Measurements from ENCODE around the gene DAB1. TPM values are rescaled to one million over a fixed set of nuclear protein-coding genes. Genes with fewer than 3 reads are reported as not detected.

DAB1 gene
- total RNA-seq, 1 experiment from 2014 or later, result not detected

DNA sequence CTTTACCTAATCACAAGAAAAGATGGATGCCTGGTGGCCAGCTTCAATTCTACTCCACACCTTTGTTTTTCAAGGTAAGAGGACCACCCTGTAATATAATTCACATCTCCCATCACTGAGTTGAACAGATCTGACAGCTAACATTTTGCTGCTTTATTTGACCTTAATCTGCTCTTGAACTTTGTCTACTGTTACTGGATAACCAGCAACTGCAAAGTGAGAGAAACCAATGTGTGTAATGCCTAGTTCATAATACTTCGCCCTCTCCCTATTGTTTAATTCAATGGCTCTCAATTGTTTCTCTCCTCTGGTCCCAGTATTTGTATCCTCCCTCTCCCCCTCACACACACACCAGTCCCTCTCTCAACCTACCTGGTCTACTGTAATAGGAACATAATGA lies 214.4 kb downstream of the DAB1 start:
- Histone ChIP-seq H3K9me3 (ENCODE audit: control insufficient read depth in 1 of 2, insufficient read depth in 1 of 2, low read depth in 1 of 2, low read length in 2 of 2) (no peaks in the 10 kb centered on the region), H2AFZ (ENCODE audit: low read depth, low read length, poor library complexity, severe bottlenecking) (no peak overlapping the region), H3K36me3 (ENCODE audit: control insufficient read depth in 1 of 2, insufficient read depth in 2 of 2, low read length in 2 of 2) (no peaks in the 10 kb centered on the region), H3K4me2 (ENCODE audit: low read length) (no peak overlapping the region), H3K9ac (ENCODE audit: low read length) (no peak overlapping the region), H3K9me2 (ENCODE audit: insufficient read depth) (no peaks in the 10 kb centered on the region), H3K79me2 (ENCODE audit: insufficient read depth, low read length) (no peaks in the 10 kb centered on the region), H3K27ac (ENCODE audit: low read depth, low read length) (no peak overlapping the region), H3K4me1 (ENCODE audit: control insufficient read depth in 1 of 2, insufficient read depth in 2 of 2, low read length in 2 of 2) (no peaks in the 10 kb centered on the region), H3K4me3 (replicated peaks in 1 of 2; ENCODE audit: low read depth in 1 of 2, low read length in 2 of 2) (no peak overlapping the region), H4K20me1 (ENCODE audit: insufficient read depth) (no peaks in the 10 kb centered on the region), H3K27me3 (ENCODE audit: insufficient read depth, low read length) (no peaks in the 10 kb centered on the region)
- BruUV-seq (replicated peaks), result no TSS peak
- ATAC-seq, result no peak
- DNase-seq (ENCODE audit: low read depth, low spot score), result no peak
- ChIA-PET RAD21 (ENCODE audit: low non-redundant PET in 1 of 2, low total read pairs in 2 of 2, uncharacterized antibody in 2 of 2, unreplicated experiment in 2 of 2) (no interaction called here), CTCF (no interaction called here), POLR2A (no interaction called here)
- TF ChIP-seq EGR1 (IDR thresholded peaks at IDR 0.05; ENCODE audit: low read depth), result no peak
- TF ChIP-seq, protein P1, sequence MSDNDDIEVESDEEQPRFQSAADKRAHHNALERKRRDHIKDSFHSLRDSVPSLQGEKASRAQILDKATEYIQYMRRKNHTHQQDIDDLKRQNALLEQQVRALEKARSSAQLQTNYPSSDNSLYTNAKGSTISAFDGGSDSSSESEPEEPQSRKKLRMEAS (IDR thresholded peaks at IDR 0.05), result no peak
- no peak for TF ChIP-seq ZNF274 (IDR thresholded peaks at IDR 0.05; ENCODE audit: low read depth, low read length)
- TF ChIP-seq EZH2 (IDR thresholded peaks at IDR 0.05), result no peak
- TF ChIP-seq CEBPB (IDR thresholded peaks at IDR 0.05; ENCODE audit: low read depth), result no peak
- TF ChIP-seq, protein P2, sequence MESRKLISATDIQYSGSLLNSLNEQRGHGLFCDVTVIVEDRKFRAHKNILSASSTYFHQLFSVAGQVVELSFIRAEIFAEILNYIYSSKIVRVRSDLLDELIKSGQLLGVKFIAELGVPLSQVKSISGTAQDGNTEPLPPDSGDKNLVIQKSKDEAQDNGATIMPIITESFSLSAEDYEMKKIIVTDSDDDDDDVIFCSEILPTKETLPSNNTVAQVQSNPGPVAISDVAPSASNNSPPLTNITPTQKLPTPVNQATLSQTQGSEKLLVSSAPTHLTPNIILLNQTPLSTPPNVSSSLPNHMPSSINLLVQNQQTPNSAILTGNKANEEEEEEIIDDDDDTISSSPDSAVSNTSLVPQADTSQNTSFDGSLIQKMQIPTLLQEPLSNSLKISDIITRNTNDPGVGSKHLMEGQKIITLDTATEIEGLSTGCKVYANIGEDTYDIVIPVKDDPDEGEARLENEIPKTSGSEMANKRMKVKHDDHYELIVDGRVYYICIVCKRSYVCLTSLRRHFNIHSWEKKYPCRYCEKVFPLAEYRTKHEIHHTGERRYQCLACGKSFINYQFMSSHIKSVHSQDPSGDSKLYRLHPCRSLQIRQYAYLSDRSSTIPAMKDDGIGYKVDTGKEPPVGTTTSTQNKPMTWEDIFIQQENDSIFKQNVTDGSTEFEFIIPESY (IDR thresholded peaks at IDR 0.05; ENCODE audit: extremely low read depth, insufficient replicate concordance, low read length), result no peak
- intact Hi-C loops (cut with micrococcal nuclease), result no loop called here

DNA sequence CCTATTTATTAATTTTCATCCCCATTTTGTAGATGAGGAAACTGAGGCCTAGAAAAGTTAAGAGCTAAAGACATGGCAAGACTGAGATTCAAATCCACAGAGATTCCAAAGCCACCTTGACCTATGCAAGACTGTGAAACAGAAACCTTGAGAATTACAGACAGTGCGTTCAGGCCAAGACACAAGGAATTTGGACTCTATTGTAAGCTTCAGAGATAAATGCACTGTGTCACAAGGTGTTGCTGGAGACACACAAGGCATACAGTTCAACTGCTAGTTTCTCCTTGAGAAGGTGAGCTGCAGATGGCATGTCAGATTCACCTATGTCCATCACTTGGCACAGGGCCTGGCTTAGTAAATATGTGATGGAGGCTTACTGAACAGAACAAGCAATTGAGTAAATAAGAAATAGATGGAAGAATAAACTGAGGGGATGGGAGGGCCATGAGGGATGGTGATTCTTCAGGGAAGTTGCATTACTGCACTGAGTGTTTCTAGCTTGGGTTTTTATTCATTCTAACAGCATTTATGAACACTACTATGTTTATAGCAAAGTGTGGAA lies 215.0 kb downstream of the DAB1 start:
- DNase-seq (ENCODE audit: low read depth, low spot score) (no peak), ATAC-seq (no peak)
- Histone ChIP-seq H4K20me1 (ENCODE audit: insufficient read depth) (no peaks in the 10 kb centered on the region), H3K4me3 (replicated peaks in 1 of 2; ENCODE audit: low read depth in 1 of 2, low read length in 2 of 2) (no peak overlapping the region), H3K9ac (ENCODE audit: low read length) (no peak overlapping the region), H3K27me3 (ENCODE audit: insufficient read depth, low read length) (no peaks in the 10 kb centered on the region), H2AFZ (ENCODE audit: low read depth, low read length, poor library complexity, severe bottlenecking) (no peak overlapping the region), H3K4me1 (ENCODE audit: control insufficient read depth in 1 of 2, insufficient read depth in 2 of 2, low read length in 2 of 2) (no peaks in the 10 kb centered on the region), H3K4me2 (ENCODE audit: low read length) (no peak overlapping the region), H3K36me3 (ENCODE audit: control insufficient read depth in 1 of 2, insufficient read depth in 2 of 2, low read length in 2 of 2) (no peaks in the 10 kb centered on the region), H3K9me3 (ENCODE audit: control insufficient read depth in 1 of 2, insufficient read depth in 1 of 2, low read depth in 1 of 2, low read length in 2 of 2) (no peaks in the 10 kb centered on the region), H3K79me2 (ENCODE audit: insufficient read depth, low read length) (no peaks in the 10 kb centered on the region), H3K27ac (ENCODE audit: low read depth, low read length) (no peak overlapping the region), H3K9me2 (ENCODE audit: insufficient read depth) (no peaks in the 10 kb centered on the region)
- RAD21 ChIA-PET (ENCODE audit: low non-redundant PET in 1 of 2, low total read pairs in 2 of 2, uncharacterized antibody in 2 of 2, unreplicated experiment in 2 of 2), result no interaction called here
- POLR2A ChIA-PET, result no interaction called here
- CTCF ChIA-PET, result no interaction called here
- intact Hi-C loops (cut with micrococcal nuclease), result no loop called here
- BruUV-seq (replicated peaks), result no TSS peak
- TF ChIP-seq, protein P3, sequence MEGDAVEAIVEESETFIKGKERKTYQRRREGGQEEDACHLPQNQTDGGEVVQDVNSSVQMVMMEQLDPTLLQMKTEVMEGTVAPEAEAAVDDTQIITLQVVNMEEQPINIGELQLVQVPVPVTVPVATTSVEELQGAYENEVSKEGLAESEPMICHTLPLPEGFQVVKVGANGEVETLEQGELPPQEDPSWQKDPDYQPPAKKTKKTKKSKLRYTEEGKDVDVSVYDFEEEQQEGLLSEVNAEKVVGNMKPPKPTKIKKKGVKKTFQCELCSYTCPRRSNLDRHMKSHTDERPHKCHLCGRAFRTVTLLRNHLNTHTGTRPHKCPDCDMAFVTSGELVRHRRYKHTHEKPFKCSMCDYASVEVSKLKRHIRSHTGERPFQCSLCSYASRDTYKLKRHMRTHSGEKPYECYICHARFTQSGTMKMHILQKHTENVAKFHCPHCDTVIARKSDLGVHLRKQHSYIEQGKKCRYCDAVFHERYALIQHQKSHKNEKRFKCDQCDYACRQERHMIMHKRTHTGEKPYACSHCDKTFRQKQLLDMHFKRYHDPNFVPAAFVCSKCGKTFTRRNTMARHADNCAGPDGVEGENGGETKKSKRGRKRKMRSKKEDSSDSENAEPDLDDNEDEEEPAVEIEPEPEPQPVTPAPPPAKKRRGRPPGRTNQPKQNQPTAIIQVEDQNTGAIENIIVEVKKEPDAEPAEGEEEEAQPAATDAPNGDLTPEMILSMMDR (IDR thresholded peaks at IDR 0.05 in 2 of 3, conservative IDR thresholded peaks at IDR 0.05 in 1 of 3; ENCODE audit: borderline replicate concordance in 1 of 3, insufficient read depth in 1 of 3, low read depth in 2 of 3, low read length in 2 of 3), result no peak
- no peak for TF ChIP-seq POLR2AphosphoS5 (IDR thresholded peaks at IDR 0.05; ENCODE audit: low read depth, low read length)
- no peak for TF ChIP-seq TCF7L2 (IDR thresholded peaks at IDR 0.05; ENCODE audit: borderline replicate concordance, extremely low read depth, insufficient read depth, insufficient read length)
- TF ChIP-seq SIN3A (IDR thresholded peaks at IDR 0.05; ENCODE audit: low read depth), result no peak
- no peak for TF ChIP-seq CBX3 (IDR thresholded peaks at IDR 0.05; ENCODE audit: low read depth)
- TF ChIP-seq JUND (IDR thresholded peaks at IDR 0.05), result no peak
- TF ChIP-seq, protein P1 (IDR thresholded peaks at IDR 0.05), result no peak
- TF ChIP-seq ZFX (IDR thresholded peaks at IDR 0.05), result no peak
- TF ChIP-seq CEBPB (IDR thresholded peaks at IDR 0.05; ENCODE audit: low read depth), result no peak
- no peak for TF ChIP-seq SP1 (IDR thresholded peaks at IDR 0.05; ENCODE audit: low read depth)
- no peak for TF ChIP-seq EZH2 (IDR thresholded peaks at IDR 0.05)
- no peak for TF ChIP-seq POLR2A (IDR thresholded peaks at IDR 0.05; ENCODE audit: borderline replicate concordance, extremely low read depth, insufficient read depth, insufficient read length)

All from HCT116 (cell line).